ENCODE data around the gene NEK9.

Gene NEK9

GRCh38 chr14:75063491-75064204, 63.2 kb downstream of the NEK9 start, which contains the start of gene ACYP1:
TSS of gene ACYP1 (minus strand) at chr14:75064024. CDS start at chr14:75063553, 471 bp downstream.
- DNase-seq: peak; percentile 93 to 95

- no peak for DNase-seq
Measured at GRCh38 chr14:75063013-75063412, 63.8 kb downstream of the NEK9 start.

GRCh38 chr14:75060420-75060819, 66.4 kb downstream of the NEK9 start:
- no peak for DNase-seq

GRCh38 chr14:75059642-75060041, 67.2 kb downstream of the NEK9 start:
- no peak for DNase-seq

- no peak for DNase-seq
Measured at GRCh38 chr14:75054421-75054820, 72.4 kb downstream of the NEK9 start.

- no peak for DNase-seq
Measured at GRCh38 chr14:75053396-75054291, 73.2 kb downstream of the NEK9 start.

GRCh38 chr14:75051556-75051899, 75.3 kb downstream of the NEK9 start:
- DNase-seq: no peak

GRCh38 chr14:75050852-75051555, 75.8 kb downstream of the NEK9 start, which contains the start of gene MLH3:
TSS of gene MLH3 (minus strand) at chr14:75051467. CDS start at chr14:75049655, 1,812 bp downstream.
- peak; percentile 80 to 83 for DNase-seq

- DNase-seq: no peak
Measured at GRCh38 chr14:75049731-75050201, 77.1 kb downstream of the NEK9 start.

GRCh38 chr14:75049136-75049535, 77.7 kb downstream of the NEK9 start:
- DNase-seq: no peak

- no peak for DNase-seq
Measured at GRCh38 chr14:75048101-75048500, 78.7 kb downstream of the NEK9 start.

GRCh38 chr14:75047506-75047905, 79.3 kb downstream of the NEK9 start:
- no peak for DNase-seq

GRCh38 chr14:75046899-75047298, 79.9 kb downstream of the NEK9 start:
- no peak for DNase-seq

- DNase-seq: no peak
Measured at GRCh38 chr14:75046275-75046674, 80.6 kb downstream of the NEK9 start.

GRCh38 chr14:75044752-75045151, 82.1 kb downstream of the NEK9 start:
- no peak for DNase-seq

- DNase-seq: no peak
Measured at GRCh38 chr14:75044322-75044721, 82.5 kb downstream of the NEK9 start.

- no peak for DNase-seq
Measured at GRCh38 chr14:75042035-75042434, 84.8 kb downstream of the NEK9 start.

GRCh38 chr14:75041613-75042012, 85.2 kb downstream of the NEK9 start:
- no peak for DNase-seq

- no peak for DNase-seq
Measured at GRCh38 chr14:75040959-75041358, 85.9 kb downstream of the NEK9 start.

- no peak for DNase-seq
Measured at GRCh38 chr14:75040507-75040906, 86.3 kb downstream of the NEK9 start.

GRCh38 chr14:75032939-75033338, 93.9 kb downstream of the NEK9 start:
- no peak for DNase-seq

- no peak for DNase-seq
Measured at GRCh38 chr14:75030147-75030546, 96.7 kb downstream of the NEK9 start.
